GM12891 (cell line): ENCODE data around the gene KRT35.

Experiments
- PAX5 ChIP-seq: IDR thresholded peaks from 2 replicates; pipeline ENCODE4 v1.6.1; 2011; ENCODE audit warnings: low read length, moderate library complexity, mild to moderate bottlenecking; ENCODE audit not compliant: insufficient read depth, severe bottlenecking
- POLR2A ChIP-seq: IDR thresholded peaks from 2 replicates; pipeline ENCODE4 v1.6.1; 2011; ENCODE audit warnings: low read depth, low read length, control low read depth
- POLR2AphosphoS5 ChIP-seq: IDR thresholded peaks from 2 replicates; pipeline ENCODE4 v1.6.1; 2011; ENCODE audit warnings: low read depth, low read length, control low read depth
- POU2F2 ChIP-seq: IDR thresholded peaks from 2 replicates; pipeline ENCODE4 v1.6.1; 2011; ENCODE audit warnings: low read depth, mild to moderate bottlenecking, control low read depth, low read length, moderate library complexity
- SPI1 ChIP-seq: IDR thresholded peaks from 2 replicates; pipeline ENCODE4 v1.6.1; 2011; ENCODE audit warnings: low read depth, low read length, control low read depth
- TAF1 ChIP-seq: IDR thresholded peaks from 2 replicates; pipeline ENCODE4 v1.6.1; 2011; ENCODE audit warnings: low read depth, low read length, control low read depth

DNA sequence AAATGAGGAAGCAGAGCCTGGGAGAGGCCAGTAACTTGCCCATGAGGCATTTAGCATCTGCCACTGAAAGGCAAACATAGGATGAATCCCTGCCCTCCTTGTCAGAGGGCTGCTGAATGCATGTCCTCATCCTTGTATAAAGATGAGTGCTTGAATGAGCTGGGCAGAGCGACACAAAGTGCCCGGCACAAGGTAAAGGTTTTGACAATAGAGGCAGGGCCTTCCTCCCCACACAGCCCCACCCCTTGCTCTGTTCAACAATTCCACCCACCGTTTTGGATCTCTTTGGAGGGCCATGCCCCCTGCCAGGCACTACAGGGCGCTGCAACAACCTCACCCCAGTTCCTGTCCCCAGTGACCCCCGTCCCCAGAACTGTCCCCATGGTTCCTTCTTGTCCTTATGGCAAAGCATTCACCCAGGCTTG, 48.6 kb upstream of the KRT35 start:
- TF ChIP-seq POLR2AphosphoS5 = no peak
- TF ChIP-seq POLR2A = no peak
- TF ChIP-seq TAF1 = no peak
- no peak for TF ChIP-seq SPI1
- no peak for TF ChIP-seq PAX5
- TF ChIP-seq POU2F2 = no peak
